ENCODE data around the gene TMIE. TPM values are rescaled to one million over a fixed set of nuclear protein-coding genes. Genes with fewer than 3 reads are reported as not detected.

Gene TMIE
- total and polyA plus RNA-seq, 2 of the 8 experiments (the other 6 are each of a cell fraction or from before 2014, with no cell fraction given) = 0.45 to 0.67 TPM

DNA sequence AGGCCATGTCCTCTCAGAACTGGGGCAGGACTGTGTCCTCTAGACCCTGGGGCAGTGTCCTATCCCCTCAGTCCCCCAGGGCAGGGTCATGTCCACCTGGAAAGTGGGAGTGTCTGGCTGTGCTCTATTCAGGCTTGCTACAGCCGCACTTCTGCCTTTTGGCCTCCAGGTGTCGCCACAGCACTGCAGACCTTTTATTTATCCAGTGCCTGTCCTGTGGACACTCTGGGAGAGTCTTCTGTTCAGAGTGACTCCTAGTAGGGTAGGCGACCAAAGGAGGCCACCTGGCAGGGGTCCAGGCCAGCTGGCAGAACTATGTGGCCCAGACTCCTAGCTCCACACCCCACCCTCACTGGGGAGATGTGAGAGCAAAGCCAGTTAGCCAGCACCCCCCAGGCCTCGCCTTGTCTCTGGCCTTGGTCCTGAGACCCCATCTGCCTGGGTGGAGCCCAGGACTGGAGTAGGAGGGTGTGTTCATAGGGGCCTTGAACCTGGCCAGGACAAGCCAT, 3.9 kb downstream of the TMIE start:
- Histone ChIP-seq H4K8ac (ENCODE audit: extremely low read depth, insufficient read depth, low read length) (no peak overlapping the region), H3K56ac (replicated peaks; ENCODE audit: insufficient read length, low read depth, low read length) (no peak overlapping the region), H3K23me2 (ENCODE audit: low read depth, low read length) (no peaks in the 10 kb centered on the region; the same call in 1 of the 2 replicates), H3K4me1 (replicated peaks in 1 of 4; ENCODE audit: control insufficient read depth in 3 of 4, insufficient read depth in 4 of 4, low read length in 3 of 4) (peaks cover 0 to 9% (median 2%) of the 10 kb centered on the region in 4 experiments; a peak in 4 of 7 replicates), H2BK5ac (ENCODE audit: low read depth, low read length) (no peak overlapping the region), H2AFZ (ENCODE audit: low read length) (no peak overlapping the region), H3K18ac (ENCODE audit: extremely low read depth, low read length) (no peak overlapping the region), H4K20me1 (replicated peaks in 1 of 2; ENCODE audit: control insufficient read depth in 1 of 2, insufficient read depth in 2 of 2, low read length in 2 of 2) (peaks cover 2 to 4% of the 10 kb centered on the region in 2 experiments), H2BK120ac (replicated peaks; ENCODE audit: low read depth, low read length) (no peak overlapping the region), H2BK15ac (ENCODE audit: low read length) (no peak overlapping the region), H3K9ac (replicated peaks in 1 of 4; ENCODE audit: extremely low read depth in 1 of 4, low read depth in 3 of 4, low read length in 3 of 4) (no peak overlapping the region), H3K27ac (ENCODE audit: low read depth, low read length) (no peak overlapping the region), H3K14ac (ENCODE audit: insufficient read length) (no peak overlapping the region), H2AK5ac (ENCODE audit: low read depth, low read length) (no peak overlapping the region), H3K4me3 (ENCODE audit: extremely low read depth in 1 of 4, insufficient read depth in 2 of 4, low read depth in 3 of 4, low read length in 4 of 4) (no peak overlapping the region), H3K4me2 (ENCODE audit: insufficient read depth in 1 of 2, low read depth in 2 of 2, low read length in 2 of 2) (no peak overlapping the region), H3K79me1 (ENCODE audit: low read depth, low read length) (no peaks in the 10 kb centered on the region), H3K9me3 (ENCODE audit: insufficient read depth in 2 of 2, low read depth in 1 of 2, low read length in 1 of 2) (no peaks in the 10 kb centered on the region), H4K5ac (ENCODE audit: insufficient read length, low read depth, low read length) (no peak overlapping the region), H3K36me3 (ENCODE audit: control insufficient read depth in 2 of 4, insufficient read depth in 4 of 4, low read length in 3 of 4) (no peaks in the 10 kb centered on the region), H4K91ac (replicated peaks; ENCODE audit: insufficient read length, low read length) (no peak overlapping the region), H3K4ac (replicated peaks; ENCODE audit: insufficient read length, low read depth, low read length) (no peak overlapping the region), H2BK12ac (ENCODE audit: low read depth, low read length) (no peak overlapping the region; the same call in 1 of the 2 replicates), H3K23ac (ENCODE audit: insufficient read length) (no peak overlapping the region), H3K79me2 (ENCODE audit: control insufficient read depth in 1 of 2, insufficient read depth in 2 of 2, low read length in 2 of 2) (no peaks in the 10 kb centered on the region), H2BK20ac (ENCODE audit: low read length) (no peak overlapping the region), H3K27me3 (replicated peaks in 1 of 4; ENCODE audit: control insufficient read depth in 3 of 4, extremely low read depth in 1 of 4, insufficient read depth in 3 of 4, low read length in 3 of 4) (peaks cover 2 to 21% (median 19%) of the 10 kb centered on the region in 4 experiments; a peak in 6 of 7 replicates)
- POLR2A ChIA-PET (ENCODE audit: partially characterized antibody) = no interaction called here
- FAIRE-seq (peak; percentile 88), DNase-seq (ENCODE audit: low read depth in 1 of 2, low spot score in 2 of 2) (peak in 1 of 2 experiments; percentile 88)
- CTCF ChIA-PET (ENCODE audit: partially characterized antibody) = interaction anchor here (0.6 to 6.5 kb wide), 18 partner anchors 9 to 218 kb away, joined by 3 to 91 read pairs (median 5); partner anchors contain the start of genes ALS2CL and PRSS50
- WGBS, 2 experiments (ENCODE audit: extremely low coverage in 1 of 2, insufficient coverage in 1 of 2, insufficient read length in 1 of 2, insufficient replicate concordance in 2 of 2, low coverage in 1 of 2, low lambda C conversion rate in 2 of 2, missing lambda C conversion rate in 1 of 2) = 23% methylated on average over 4 of the region's 4 CpGs; no CpG with 5 or more reads in 1 of the 2 experiments
- no peak for TF ChIP-seq CBX8 (IDR thresholded peaks at IDR 0.05; ENCODE audit: borderline replicate concordance, low read depth, low read length)
- no peak for TF ChIP-seq KDM4A (IDR thresholded peaks at IDR 0.05; ENCODE audit: low read depth, low read length, severe bottlenecking)
- no peak for TF ChIP-seq CHD2 (IDR thresholded peaks at IDR 0.05; ENCODE audit: low read length)
- TF ChIP-seq RXRA (IDR thresholded peaks at IDR 0.05; ENCODE audit: insufficient read depth, low read depth, low read length) = no peak
- no peak for TF ChIP-seq JUN (IDR thresholded peaks at IDR 0.05; ENCODE audit: low read depth, low read length)
- TF ChIP-seq, protein P1, sequence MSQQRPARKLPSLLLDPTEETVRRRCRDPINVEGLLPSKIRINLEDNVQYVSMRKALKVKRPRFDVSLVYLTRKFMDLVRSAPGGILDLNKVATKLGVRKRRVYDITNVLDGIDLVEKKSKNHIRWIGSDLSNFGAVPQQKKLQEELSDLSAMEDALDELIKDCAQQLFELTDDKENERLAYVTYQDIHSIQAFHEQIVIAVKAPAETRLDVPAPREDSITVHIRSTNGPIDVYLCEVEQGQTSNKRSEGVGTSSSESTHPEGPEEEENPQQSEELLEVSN (IDR thresholded peaks at IDR 0.05) = no peak
- TF ChIP-seq SIN3A (conservative IDR thresholded peaks at IDR 0.05 in 1 of 2, IDR thresholded peaks at IDR 0.05 in 1 of 2; ENCODE audit: low read depth in 1 of 2, low read length in 2 of 2) = 0 out of 4 replicates have a peak, but pooled peaks of 1 of the 2 experiments have one; percentile 43
- TF ChIP-seq, protein P2, sequence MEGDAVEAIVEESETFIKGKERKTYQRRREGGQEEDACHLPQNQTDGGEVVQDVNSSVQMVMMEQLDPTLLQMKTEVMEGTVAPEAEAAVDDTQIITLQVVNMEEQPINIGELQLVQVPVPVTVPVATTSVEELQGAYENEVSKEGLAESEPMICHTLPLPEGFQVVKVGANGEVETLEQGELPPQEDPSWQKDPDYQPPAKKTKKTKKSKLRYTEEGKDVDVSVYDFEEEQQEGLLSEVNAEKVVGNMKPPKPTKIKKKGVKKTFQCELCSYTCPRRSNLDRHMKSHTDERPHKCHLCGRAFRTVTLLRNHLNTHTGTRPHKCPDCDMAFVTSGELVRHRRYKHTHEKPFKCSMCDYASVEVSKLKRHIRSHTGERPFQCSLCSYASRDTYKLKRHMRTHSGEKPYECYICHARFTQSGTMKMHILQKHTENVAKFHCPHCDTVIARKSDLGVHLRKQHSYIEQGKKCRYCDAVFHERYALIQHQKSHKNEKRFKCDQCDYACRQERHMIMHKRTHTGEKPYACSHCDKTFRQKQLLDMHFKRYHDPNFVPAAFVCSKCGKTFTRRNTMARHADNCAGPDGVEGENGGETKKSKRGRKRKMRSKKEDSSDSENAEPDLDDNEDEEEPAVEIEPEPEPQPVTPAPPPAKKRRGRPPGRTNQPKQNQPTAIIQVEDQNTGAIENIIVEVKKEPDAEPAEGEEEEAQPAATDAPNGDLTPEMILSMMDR (IDR thresholded peaks at IDR 0.05; ENCODE audit: control extremely low read depth in 1 of 3, insufficient read depth in 1 of 3, low read depth in 1 of 3, low read length in 3 of 3) = peak in 2 of 3 experiments; percentile 90 to 97; a peak in 3 of 4 replicates
- no peak for TF ChIP-seq BACH1 (IDR thresholded peaks at IDR 0.05; ENCODE audit: low read length)
